Stimulated activated CD4-positive, alpha-beta T cell treated with anti-CD3 and anti-CD28 coated beads, TNF-alpha, amount 100 ng/mL, for 48 hours (primary cell): Measurements from ENCODE around the gene CCDC180.
"Not testable (repeated sequence)": the region's sequence is repeated elsewhere in the genome, so short reads cannot be mapped to it uniquely, and the experiment has no call there.

Experiments used
- DNase-seq, 3 donors: peaks; one replicate each; pipeline ENCODE4 v3.0.0-alpha.2; 2020; ENCODE audit warnings: low read depth in 3 of 3

Gene CCDC180

DNA sequence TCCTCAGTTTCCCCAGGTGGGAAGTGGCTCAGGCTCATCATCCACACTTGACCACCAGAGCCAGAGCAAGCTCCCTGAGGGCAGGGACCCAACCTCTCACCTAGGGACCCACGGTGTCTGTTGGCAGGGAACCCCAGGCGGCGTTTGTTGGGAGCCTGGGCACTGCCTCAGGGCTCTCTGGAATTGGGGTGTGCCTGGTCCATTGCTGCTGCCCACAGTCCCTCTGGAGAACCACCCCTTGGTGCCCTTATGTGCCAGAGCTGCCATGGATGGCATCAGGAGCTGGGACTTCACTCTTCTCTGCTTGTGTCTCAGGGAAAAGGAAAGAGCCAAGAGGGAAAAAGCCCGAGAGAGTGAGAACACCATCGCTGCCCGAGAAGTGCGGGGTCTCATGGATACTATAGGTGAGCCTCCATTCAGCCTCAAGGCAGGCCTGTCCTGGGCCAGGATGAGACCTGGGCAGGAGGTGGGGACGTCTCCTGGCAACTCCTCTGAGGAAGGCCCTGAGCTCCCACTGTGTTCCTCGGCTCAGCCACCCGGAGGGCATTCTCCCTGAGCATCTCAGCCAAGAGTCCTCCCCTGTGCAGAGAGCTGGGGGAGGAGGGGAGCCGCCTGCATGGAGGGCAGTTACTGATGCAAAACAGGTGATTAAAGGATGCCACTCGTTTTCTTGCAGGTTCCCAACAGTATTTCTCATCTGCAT lies 4.5 kb downstream of the CCDC180 start:
- no peak for DNase-seq

GRCh38 chr9:97312556-97312955 lies 5.1 kb downstream of the CCDC180 start:
- no peak for DNase-seq

DNA sequence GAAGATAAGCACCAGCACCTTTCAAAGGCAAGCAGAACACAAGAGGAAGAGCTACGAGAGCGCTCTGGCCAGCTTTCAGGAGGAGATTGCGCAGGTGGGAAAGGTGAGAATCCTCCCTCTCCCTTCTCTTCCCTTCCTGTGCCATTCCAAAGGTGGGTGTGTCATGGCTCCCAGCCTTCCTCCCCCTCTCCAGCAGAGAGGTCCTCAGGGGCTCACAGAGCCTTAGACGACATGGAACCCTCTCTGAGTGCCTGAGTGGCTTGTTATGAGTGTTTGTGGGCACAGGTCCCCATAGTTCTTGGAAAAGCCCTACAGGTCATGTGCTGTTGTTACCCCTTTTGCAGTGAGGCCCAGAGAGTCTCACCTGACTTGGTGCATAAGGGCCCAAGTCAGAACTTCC lies 5.8 kb downstream of the CCDC180 start:
- DNase-seq = no peak

GRCh38 chr9:97313746-97314145 lies 6.3 kb downstream of the CCDC180 start:
- no peak for DNase-seq

DNA sequence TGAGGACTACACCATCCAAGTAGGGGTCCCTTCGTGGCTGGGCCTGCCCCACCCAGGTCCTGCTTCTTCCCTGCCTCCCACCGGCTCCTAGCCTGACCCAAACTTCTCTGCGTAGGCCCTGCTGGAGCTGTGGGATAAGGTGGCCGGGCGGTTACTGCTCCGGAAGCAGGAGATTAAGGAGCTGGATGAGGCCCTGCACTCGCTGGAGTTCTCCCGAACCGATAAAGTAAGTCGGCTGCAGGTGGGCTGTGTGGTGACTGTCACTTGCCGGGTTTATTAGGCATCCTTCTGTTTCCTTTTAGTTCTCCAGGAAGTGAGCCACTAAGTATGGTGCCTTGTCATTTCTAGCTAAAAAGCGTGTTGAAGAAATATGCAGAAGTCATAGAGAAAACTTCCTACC lies 7.0 kb downstream of the CCDC180 start:
- DNase-seq = no peak

DNA sequence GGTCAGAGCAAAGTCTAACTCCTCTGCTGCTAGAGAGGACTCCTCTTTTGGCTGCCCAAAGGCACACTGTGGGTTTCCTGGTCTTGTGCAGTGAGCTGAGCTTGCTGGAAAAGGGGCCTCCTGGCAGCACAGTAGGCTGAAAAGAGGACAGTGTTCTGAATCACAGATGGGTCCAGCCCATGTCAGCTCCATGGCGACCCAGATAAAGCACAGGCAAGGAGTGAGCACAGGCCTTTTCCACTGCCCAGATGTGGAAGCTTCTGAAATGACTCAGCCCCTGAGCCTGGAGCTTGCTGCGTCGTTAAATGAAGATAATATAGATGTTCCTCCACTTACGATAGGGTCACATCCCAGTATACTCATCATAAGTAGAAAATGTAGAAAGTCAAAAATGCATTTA lies 8.1 kb downstream of the CCDC180 start:
- no peak for DNase-seq

GRCh38 chr9:97316904-97317303 lies 9.4 kb downstream of the CCDC180 start:
- no peak for DNase-seq

DNA sequence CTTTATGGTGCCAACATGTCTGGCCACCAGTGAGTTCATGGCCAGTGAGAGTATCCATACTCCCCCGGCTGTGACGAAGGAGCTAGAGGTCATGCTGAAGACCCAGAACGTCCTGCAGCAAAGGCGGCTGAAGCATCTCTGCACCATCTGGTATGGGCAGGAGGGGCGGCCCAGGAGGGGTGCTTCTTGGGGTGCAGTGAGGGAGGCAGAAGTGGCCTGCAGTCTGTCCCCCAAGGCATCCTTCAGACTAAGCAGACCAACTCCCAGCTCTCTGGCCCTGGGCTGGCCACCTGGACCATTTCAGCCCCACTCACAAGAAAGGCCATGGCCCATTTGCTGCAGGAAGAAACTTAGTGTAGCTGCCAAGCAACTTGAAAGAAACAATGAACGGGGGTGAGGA lies 11.0 kb downstream of the CCDC180 start:
- DNase-seq = no peak

DNA sequence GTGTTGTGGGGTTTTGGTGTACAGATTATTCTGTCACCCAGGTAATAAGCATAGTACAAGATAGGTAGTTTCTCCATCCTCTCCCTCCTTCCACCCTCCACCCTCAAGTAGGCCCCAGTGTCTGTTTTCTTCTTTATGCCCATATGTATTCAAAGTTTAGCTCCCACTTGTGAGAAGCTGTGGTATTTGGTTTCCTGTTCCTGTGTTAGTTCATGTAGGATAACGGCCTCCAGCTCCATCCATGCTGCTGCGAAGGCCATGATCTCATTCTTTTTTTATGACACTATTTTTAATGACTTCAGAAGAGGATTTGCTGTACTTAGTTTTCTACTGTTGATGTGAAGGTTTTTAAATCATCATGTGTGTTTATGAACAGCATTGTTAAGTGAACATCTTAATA lies 11.9 kb downstream of the CCDC180 start:
- no peak for DNase-seq

DNA sequence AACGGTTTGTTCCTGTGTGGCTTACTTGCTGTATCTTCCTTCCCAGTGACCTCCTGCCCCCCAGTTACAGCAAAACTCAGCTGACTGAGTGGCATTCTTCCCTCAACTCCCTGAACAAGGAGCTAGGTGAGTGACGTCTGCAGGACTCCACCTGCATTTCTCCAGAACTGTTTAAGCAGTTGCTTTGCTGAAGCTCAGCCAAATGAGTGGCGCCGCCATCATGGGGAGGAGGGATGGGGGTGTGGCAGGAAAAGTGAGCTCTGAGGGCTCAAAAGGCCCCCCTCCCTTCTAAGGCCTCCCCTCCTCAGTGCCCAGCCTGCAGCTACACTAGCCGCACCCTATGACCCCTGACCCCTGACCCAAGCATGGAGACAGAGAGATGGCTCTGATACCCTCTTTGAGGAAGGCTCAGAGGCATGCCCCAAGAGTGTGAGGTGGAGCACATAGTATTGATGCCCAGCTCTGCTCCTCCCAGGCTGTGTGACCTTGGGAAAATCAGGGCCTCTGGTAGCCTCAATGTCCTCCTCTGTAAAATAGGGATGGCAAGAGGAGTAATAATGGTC lies 12.7 kb downstream of the CCDC180 start:
- DNase-seq = no peak

- DNase-seq = no peak
Observed at GRCh38 chr9:97321251-97321650, 13.8 kb downstream of the CCDC180 start.

DNA sequence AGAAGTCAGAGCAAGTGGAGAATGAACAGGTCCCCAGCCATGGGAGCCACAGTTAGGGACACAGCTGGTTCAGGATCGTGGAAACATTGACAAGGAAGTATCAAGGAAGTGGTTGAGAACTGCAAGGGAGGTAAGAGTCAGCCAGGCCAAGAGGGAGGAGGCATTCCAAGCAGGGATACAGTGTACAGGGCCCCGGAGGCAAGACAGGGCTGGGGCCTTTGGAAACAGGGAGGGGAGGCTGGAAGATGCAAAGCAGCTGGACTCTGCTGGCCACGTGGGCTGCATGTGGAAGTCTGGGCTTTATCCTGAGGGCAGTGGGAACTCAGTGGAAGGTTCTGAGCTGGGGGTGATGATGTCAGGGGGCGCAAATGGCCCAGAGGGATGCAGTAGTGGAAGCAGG lies 14.2 kb downstream of the CCDC180 start:
- DNase-seq = no peak

- DNase-seq = no peak
Observed at GRCh38 chr9:97322105-97322504, 14.6 kb downstream of the CCDC180 start.

- no peak for DNase-seq
Observed at GRCh38 chr9:97324954-97325353, 17.5 kb downstream of the CCDC180 start.

GRCh38 chr9:97327562-97327961 lies 20.1 kb downstream of the CCDC180 start:
- DNase-seq = no peak

- DNase-seq = no peak
Observed at GRCh38 chr9:97332993-97333392, 25.5 kb downstream of the CCDC180 start.

DNA sequence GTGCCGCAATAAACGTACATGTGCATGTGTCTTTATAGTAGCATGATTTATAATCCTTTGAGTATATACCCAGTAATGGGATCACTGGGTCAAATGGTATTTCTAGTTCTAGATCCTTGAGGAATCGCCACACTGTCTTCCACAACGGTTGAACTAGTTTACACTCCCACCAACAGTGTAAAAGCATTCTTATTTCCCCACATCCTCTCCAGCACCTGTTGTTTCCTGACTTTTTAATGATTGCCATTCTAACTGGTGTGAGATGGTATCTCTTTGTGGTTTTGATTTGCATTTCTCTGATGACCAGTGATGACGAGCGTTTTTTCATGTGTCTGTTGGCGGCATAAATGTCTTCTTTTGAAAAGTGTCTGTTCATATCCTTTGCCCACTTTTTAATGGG lies 28.2 kb downstream of the CCDC180 start:
- DNase-seq = not testable (repeated sequence)

DNA sequence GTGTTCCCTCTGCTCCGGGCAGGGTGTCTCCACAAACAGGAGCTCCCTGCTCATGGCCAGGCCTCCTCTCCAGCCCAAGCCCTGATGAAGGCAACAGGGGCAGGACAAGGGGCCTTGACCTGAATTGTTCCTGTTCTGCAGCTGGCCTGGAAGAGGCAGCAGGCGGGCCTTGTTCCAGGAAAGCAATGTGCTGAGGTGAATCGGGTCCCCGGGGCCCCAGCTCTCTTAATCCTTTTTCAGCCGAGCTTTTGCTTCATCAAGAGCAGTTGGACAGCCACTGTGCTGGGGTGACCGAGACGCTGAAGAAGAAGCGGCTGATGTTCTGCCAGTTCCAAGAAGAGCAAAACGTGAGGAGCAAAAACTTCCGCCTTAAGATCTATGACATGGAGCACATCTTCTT lies 41.4 kb downstream of the CCDC180 start:
- DNase-seq = no peak

GRCh38 chr9:97349400-97349799 lies 41.9 kb downstream of the CCDC180 start:
- DNase-seq = no peak

DNA sequence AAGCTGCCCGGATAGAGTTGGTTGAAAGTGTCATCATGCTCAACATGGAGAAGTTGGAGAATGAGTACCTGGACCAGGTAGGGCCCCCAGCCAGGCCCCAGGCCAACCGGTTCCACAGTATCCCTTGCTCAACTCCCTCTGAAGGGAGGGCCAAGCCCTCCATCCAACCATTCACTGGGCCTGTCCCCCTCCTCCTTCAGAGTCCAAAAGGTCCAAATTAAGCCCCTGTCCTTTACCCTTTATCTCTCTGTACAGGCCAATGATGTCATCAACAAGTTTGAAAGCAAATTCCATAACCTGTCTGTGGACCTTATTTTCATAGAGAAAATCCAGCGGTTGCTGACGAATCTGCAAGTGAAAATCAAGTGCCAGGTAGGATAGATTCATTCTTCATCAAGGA lies 47.2 kb downstream of the CCDC180 start:
- DNase-seq = no peak

- DNase-seq = no peak
Observed at GRCh38 chr9:97357056-97357455, 49.6 kb downstream of the CCDC180 start.
